Cortex of kidney (tissue), 1 donor: Measurements from ENCODE around the gene TBC1D10B.

Source experiments
- DNase-seq: peaks from one replicate; lab custom pipeline; 2025; lab: John Stamatoyannopoulos, UW

TBC1D10B gene, protein sequence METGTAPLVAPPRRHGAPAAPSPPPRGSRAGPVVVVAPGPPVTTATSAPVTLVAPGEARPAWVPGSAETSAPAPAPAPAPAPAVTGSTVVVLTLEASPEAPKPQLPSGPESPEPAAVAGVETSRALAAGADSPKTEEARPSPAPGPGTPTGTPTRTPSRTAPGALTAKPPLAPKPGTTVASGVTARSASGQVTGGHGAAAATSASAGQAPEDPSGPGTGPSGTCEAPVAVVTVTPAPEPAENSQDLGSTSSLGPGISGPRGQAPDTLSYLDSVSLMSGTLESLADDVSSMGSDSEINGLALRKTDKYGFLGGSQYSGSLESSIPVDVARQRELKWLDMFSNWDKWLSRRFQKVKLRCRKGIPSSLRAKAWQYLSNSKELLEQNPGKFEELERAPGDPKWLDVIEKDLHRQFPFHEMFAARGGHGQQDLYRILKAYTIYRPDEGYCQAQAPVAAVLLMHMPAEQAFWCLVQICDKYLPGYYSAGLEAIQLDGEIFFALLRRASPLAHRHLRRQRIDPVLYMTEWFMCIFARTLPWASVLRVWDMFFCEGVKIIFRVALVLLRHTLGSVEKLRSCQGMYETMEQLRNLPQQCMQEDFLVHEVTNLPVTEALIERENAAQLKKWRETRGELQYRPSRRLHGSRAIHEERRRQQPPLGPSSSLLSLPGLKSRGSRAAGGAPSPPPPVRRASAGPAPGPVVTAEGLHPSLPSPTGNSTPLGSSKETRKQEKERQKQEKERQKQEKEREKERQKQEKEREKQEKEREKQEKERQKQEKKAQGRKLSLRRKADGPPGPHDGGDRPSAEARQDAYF

DNA sequence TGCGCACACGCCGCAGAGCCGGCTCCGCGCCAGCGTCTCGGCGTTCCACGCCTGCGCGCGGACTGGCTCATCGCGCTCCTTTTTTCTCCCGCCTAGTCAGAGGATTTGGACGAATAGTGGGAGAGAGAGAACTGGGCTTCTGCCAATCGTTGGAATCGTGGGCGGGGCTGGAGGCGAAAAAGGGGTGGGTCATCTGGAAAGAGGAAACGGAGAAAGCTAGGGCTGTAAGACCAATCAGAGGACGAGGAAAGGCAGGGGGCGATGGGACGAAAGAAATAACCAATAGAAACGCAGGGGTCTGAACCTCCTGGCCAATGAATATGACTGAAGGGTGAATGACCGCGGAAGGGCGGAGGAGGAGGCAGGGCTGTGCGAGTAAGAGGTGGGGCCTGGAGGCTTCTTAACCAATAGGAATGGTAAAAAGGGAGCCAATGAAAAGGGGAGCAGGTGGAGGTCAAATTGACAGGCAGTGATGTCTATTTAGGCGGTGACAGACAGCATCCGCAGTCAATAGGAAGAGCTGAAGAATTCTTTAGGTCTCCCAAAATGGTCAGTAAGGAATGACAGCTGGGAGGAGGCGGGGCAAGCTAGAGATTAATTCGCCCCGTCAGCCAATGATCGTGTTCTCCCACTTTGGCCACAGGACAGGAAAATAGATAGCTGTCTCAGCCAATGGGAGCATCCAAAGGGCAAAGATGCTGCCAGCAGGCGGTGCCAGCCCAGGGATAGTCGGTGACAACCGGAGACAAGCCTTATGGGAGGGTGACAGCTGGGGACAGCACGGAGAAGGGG is at the start of gene TBC1D10B:
Gene TBC1D10B (minus strand): TSS at position 39 of the 792 bp plus-strand sequence. CDS start 311 bp downstream, outside the sequence.
- DNase-seq: peak; percentile 59

DNA sequence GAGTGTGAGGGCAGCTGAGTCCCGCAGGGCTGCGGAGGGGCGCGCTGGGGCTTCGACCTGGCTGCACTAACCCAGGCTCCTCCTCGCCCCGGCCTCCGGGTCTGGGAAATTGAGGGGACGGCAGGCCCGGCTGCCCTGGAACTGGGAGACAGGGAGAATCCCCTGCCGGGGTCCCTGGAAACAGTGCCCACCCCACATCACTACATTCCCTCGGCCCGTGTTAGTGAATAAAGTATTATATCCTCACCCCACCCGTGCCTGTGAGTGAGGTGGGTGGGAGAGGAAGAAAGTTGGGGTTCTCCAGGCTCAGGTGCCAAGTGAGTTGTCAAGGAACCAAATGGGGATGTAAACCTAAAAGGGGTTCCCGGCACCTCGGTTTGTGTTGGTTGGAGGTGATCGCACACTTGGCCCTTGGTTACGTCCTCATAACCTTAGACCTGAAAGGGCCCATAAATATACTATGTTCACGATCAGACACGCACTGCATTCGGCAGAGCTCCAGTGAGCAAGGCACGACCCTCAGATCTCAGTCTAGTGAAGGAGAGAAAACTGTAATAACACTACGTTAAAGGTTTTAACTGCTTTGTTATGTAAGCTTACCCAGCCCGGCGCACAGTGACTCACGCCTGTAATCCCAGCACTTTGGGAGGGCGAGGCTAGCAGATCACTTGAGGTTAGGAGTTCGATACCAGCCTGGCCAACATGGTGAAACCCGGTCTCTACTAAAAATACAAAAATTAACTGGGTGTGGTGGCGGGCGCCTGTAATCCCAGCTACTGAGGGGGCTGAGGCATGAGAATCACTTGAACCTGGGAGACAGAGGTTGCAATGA is 48.3 kb upstream of the TBC1D10B start:
- no peak for DNase-seq

- DNase-seq: no peak
Measured at GRCh38 chr16:30417529-30418349, 47.4 kb upstream of the TBC1D10B start.

DNA sequence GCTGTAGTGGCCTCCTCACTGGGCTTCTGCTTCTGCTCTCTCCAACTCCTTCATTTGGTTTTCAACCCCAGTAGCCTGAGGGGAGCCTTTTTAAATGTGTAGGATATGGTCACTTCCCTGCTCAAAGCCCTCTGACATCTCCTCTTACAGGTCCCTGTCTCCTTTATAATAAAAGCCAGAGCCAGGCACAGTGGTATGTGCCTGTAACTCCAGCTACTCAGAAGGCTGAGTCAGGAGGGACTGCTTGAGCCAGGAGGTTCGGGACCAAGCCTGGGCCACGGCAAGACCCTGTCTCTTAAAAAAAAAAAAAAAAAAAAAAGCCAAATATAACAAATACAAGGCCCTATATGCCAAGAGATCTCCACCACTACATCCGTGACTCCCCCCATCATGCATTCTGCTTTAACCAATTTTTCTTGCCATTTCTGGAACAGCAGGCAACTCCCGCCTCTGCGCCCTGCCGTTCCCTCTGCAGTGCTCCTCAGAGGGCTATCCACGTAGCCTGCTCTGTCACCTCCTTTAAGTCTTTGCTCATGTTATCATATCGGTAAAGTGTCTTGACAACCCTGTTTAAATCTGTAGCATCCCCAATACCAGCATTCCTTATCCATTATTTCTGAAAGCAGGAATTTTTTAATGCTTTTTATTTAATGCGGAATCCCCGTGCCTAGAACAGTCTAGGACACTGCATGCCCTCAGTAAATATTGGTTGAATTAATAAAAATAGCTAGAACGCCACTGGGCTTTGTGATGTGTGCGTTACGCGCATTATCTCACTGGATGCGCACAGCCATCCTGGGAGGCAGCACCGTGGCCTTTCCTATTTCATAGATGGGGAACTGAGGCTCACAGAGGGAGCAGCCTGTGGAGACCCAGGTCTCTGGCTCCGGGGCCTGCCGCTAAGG is 46.6 kb upstream of the TBC1D10B start:
- no peak for DNase-seq

GRCh38 chr16:30416047-30416603 is 45.8 kb upstream of the TBC1D10B start:
- no peak for DNase-seq

GRCh38 chr16:30414159-30414558 is 43.9 kb upstream of the TBC1D10B start:
- no peak for DNase-seq

DNA sequence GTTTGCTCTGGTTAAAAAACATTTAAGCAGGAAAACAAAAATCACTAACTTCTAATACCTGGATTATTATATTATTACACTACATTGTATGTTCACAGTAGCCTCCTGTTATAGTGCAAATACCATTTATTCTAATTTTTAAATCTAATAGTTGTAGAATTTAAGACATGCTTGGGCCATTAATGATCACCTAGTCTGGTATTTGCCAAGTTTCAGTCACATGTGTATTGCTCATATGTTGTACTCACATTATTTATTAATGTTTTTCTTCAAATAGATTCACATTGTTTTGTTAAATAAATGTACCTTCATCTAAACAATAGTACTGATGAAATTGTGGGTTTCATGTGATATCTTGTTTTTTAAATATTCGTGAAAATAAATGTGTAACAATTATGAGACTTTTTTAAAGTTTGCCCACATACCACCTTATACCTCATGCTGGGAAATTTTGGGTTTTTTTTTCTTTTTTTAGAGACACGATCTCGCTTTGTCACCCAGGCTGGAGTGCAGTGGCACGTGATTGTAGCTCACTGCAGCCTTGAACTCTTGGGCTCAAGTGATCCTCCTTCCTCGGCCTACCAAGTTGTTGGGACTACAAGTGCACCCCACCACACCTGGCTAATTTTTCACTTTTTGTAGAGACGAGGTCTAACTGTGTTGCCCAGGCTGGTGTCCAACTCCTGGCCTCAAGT is 43.0 kb upstream of the TBC1D10B start:
- DNase-seq: no peak

DNA sequence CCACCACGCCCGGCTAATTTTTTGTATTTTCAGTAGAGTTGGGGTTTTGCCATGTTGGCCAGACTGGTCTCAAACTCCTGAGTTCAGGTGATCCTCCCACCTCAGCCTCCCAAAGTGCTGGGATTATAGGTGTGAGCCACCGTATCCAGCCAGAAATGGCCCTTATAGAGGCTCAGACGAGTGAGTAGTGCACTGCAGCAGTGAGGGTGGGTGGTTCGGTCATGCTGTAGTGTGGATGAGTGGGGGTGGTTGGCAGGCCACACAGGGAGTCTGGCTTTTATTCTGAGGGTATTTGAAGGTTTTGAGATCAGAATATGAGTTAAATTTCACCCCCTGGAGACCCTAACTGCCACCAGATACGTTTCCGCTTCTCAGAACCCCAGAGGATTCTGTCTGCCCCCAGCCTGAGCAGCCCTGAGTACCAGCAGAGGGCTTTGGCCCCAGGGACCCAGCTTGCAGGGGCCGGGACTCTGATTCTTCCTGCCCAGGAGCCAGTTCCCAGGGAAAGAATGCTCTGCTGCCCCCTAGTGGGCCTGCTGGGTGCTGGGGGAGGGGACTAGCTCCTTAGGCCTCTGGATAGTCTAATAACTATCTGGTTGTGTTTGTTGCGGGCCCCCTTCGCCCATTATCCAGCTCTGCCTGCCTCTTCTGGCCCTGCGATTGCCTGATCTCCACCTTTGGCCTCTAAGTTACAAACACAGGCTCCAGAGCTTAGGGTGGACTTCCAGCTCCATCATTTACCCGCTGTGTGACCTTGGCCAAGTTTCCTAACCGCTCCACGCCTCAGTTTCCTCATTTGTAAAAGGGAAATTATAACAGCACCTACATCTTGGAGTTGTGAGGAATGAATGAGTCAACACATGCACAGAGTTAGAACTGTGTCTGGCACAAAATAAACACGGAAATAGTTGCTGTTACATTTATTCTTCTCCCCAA is 39.1 kb upstream of the TBC1D10B start:
- DNase-seq: no peak

- no peak for DNase-seq
Measured at GRCh38 chr16:30407804-30408534, 37.7 kb upstream of the TBC1D10B start.

DNA sequence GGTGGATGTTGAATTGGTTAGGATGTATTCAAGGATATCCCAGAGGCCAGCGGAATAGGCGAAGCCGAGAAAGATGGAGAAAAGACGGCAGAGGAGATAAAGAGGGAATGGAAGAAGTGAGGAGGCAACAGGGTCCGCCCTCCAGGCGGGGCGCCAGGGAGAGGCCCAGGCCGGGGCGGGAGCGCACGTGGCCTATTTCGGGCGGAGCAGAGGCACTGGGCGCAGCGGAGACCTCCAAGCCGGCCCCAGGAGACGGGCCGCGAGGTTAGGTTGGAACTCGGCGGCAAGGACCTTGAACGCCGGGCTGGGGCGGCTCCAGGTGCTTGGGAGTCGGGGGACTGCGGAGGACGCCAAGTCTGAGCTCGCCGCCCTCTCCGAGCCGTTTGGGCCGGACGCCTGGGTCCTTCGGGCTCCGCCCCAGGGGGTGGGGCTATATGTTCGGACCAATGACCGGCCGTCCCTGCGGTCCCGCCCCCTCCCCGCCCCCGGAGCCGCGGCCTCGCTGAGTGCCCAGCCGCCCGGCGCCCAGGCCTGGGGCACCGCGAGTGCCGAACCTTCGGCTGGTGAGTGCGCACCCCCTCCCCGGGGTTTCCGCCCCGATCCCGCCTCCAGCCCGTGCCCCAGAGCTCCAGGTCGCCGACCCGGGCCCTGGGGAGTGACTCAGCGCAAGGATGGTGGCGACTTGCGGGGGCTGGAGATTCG is 37.0 kb upstream of the TBC1D10B start, which contains the start of gene ZNF771:
Gene ZNF771 (plus strand): TSS at position 505 of the 702 bp plus-strand sequence. CDS start 448 bp downstream, outside the sequence.
- DNase-seq: peak; percentile 90

DNA sequence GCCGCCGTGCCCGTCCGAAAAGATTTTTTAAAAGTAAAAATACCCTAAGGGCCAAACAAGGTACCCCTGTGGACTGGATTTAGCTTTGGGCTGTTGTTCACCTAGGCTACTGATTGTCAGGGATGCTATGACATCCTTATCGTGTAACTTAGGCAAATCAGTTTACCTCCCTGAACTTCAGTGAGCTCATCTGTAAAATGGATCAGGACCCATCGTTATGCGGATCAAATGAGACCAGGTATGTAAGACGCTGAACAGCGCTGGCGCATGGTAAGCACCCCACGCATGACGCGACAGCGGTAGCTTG is 36.5 kb upstream of the TBC1D10B start:
- DNase-seq: no peak

GRCh38 chr16:30401768-30402425 is 31.6 kb upstream of the TBC1D10B start:
- DNase-seq: no peak

GRCh38 chr16:30399435-30400186 is 29.3 kb upstream of the TBC1D10B start:
- DNase-seq: no peak

- no peak for DNase-seq
Measured at GRCh38 chr16:30398661-30399434, 28.6 kb upstream of the TBC1D10B start.
